HS-27A (cell line): ENCODE measurements around the gene SUN3.
"Not testable (repeated sequence)": the region's sequence is repeated elsewhere in the genome, so short reads cannot be mapped to it uniquely, and the experiment has no call there.

Experiments
- DNase-seq: peaks from one replicate; pipeline ENCODE4 v3.0.0-alpha.2; 2012; ENCODE audit warnings: low read depth, missing footprints

The SUN3 gene

DNA sequence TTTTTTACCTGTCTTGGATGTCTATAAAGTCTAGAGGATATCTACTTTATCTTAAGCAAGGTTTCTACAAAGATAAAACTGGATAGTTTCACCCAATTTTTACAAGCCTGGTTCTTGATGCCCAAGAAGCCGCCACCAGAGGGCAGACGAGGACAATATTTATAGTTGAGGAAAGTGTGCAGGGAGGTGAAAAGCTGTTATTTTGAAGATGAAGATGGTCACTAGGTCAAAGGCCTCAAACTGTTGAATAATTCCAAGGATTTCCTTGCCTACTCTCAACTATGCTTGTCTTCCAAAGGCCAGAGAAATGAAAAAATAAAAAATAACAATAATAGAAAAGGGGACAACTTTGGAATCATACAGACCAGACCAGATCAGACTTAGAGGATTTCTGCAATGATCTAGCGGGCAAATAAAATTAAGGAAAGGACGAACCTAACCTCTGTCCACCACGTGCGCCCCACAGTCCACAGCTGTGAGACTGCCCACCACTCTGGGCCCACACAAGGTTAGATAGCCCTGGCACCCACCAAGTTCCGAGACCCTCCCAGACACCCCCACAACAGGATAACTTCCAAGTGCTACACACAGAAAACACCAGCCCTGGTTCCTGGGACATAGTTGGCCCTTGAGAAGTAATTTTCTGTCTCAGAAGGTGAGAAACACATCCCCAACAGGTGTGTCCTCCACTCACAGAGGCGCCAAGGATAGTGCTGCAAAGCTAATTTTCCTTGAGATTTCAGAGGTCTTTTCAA, 83.5 kb downstream of the SUN3 start:
- DNase-seq = peak; percentile 36

DNA sequence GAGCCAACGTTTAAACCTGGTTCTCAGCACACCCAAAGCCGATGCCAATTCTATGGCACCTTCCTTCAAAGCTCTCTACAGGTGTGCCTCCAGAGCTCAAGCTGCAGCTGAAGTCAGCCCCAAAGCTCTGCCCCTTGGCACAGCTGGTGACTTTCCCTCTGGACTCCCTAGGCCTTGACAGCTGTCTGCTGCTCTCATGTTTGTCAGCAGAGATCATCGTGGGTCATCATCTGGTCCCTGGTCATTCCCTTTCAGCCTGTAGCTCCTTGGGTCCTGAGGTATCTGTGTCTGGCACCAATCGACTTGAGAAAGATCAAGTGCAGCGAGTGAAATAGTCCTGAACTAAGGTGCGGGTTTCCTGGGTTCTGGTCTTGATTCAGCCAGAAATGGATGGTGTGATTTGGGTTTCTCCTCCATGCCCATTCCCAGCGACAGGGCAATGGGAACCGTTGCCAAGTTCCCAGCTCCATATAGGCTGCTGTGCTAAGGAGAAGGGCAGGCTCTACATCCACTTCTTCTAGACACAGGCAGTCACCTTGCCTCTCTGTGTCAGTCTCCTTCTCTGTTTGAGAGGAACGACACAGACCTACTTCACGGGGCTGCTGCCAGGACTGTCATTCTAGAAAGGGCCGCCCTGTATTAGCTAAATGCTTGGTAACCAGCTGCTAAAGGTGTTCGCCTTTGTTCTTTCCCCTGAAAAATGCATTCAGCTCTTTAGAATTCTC, 84.2 kb downstream of the SUN3 start:
- DNase-seq = no peak

DNA sequence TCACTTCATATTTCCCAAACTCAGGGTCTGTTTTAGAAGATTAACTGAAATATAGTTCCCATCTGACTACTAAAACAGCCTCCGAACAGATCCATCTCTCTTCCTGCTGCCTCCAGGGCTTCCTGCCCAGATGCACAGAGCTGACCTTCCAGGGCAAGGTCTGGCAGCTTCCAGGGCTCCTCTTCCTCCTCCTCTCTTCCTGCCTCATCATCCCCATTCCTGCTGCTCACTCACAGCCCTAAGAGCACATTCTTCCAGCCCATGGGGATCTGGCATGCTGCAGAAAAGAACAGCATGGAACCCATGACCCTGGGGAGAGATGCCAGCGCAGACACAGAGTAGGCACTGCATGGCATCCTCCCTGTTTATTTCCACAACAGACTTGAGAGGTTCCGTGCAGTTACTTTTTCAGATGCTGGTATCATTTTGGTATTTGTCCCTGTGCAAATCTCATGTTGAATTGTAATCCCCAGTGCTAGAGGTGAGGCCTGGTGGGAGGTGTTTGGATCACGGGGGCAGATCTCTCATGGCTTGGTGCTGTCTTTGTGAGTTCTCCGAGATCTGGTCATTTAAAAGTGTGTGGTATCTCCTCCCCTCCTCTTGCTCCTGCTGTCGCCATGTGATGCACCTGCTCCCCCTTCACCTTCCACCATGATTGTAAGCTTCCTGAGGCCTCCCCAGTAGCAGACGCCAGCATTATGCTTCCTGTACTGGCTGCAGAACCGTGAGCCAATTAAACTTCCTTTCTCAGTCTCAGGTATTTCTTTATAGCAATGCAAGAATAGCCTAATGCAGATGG, 85.0 kb downstream of the SUN3 start:
- DNase-seq = no peak

DNA sequence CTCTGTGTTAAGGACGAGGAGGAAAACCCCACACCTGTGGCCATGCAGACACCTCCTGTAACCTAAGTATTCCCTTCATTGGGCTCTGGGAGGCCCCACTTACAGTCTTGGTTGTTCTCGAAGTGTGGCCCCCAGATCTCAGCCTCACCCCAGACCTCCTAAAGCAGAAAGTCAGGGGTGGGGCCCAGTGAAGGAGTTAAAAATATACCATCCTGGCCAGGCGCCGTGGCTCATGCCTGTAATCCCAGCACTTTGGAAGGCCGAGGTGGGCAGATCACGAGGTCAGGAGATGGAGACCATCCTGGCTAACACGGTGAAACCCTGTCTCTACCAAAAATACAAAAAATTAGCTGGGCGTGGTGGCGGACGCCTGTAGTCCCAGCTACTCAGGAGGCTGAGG, 86.3 kb downstream of the SUN3 start:
- DNase-seq = not testable (repeated sequence)

DNA sequence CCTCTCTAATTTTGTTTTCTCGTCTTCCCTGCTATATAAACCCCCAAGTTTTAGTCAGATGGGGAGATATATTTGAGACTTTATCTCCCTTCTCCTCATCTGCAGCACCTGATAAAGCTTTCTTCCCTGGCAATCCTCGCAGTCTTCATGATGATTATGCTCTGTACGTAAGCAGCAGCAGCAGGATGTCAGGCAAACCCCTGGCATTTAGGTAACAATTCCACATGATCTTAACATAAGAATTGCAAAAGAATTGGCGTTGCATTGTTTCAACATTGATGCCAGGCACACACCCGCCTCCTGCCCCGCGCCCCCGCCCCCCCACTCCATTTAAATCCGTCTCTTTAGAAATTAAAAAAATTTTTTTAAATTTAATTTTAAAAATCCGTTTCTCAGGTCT, 86.8 kb downstream of the SUN3 start:
- DNase-seq = no peak

DNA sequence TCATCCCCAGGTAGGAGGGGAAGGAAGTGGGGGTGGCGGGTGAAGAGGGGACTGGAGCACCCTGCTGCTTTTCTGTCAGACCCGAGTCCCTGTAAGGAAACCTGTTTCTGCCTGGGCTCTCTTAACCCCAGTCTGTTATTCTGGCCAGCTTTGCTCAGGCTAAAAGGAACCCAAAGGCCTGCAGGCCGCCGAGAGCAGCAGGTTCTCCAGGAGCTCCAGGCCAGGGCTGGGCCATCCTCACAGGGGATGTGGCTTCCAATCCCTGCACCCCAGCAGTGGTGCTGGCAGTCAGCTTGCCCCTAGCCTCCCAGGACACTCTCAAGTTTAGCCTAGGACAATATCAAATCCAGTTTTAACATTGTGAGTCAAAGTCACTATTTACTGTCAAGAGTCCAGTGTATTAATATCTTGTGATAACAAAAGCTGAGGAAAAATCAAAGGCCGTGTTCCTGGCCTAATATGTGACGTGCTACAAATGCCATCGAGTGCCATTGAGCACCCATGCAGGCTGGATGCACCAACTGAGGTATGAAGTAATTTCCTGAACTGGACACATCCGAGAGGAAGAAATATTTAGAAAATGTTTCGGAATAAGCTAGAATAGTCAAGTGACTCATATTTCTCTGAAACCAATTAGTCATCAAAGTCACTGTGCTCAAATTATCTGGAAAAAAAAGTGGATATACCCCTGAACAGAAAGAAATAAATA, 87.6 kb downstream of the SUN3 start:
- DNase-seq = peak; percentile 59

DNA sequence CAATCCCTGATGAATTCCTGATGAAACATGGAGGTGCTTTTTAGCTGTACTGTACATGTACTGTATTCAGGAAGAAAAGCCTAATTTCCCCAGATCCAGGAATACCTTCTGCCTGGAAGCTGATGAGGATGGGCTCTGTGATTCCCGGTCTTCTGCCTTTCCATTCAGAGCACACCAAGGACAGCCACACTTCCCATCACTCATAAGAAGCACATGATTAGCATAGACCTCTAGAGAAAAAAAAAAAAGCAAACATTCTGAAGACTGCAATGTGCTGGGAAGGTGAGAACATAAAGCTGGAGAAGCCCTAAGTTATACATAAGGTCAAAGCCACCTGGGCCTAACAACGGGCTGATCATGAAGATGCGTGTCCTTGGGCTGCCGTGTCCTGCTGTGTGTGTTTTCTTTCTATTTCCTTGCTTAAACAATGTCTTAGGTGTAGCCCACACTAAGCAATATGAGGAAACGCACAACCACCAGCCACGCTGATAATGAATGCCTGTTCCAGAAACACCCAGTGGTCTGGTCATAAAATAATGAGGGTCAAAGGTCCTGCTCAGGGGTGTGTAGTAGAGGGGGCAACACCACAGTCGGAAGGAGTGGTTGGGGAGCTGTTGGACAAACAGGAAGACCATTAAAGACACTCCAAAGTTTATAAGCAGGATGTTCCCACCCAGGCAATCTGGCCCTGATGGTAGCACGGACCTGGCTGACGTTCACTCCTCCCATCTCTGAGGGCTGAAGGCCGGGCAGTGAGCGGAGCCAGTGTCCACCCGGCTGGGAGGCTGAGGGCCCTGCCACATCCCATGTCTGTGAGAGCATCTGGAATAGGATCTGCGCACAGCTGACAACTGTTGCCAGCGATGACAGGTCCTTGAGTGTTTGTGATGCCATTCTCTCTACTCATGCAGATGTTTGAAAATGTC, 88.6 kb downstream of the SUN3 start:
- DNase-seq = no peak

DNA sequence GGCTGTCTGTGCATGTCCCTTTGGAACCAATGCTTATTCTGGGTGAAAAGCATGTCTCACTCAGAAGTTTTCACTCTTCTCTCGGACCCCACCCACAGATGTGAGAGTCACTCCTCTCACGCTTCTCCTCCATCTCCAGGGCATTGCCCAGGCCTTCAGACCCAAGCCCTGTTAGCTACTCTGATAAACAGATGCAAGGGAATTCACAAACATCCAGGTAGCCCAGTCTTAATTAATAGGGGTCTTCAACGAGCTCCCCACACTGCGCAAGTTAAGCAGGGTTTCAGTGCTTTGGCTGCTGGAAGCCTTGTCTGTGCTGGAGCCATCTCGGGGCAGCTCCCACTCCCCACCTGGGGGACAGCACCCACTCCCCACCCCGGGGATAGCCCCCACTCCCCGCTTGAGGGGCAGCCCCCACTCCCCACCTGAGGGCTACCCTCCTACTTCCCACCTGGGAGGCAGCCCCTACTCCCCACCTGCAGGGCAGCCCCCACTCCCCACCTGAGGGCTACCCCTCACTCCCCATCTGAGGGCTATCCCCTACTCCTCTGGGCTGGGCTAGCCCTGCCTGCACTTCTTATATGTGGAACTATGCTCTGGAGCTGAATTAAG, 89.4 kb downstream of the SUN3 start:
- DNase-seq = no peak

DNA sequence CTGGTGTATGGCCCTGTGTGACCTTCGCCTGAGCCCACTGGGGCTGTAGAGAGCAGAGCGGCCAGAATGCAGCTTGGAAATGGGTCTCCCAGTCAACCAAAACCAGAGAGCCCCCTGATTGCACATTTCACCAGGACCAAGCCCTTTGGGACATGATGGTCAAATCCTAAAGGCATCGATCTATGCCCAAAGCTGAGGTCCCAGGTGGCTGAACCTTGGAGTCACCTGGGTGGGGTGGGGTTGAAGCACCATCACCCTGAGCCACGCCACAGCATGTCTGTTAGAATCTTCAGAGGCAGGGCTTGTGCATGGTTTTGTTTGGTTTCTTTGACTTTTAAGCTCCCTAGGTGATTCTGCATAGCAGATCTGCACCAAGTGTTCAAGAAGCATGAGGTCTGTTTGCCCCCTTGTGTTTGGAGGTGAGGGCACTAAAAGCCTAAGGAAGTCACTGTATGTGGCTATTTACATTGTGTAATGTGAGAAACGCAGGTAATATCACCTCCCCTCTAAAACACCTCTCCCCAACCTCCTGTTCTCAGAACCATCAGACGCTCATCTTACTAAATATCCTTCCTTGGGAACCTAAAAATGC, 90.2 kb downstream of the SUN3 start:
- no peak for DNase-seq

DNA sequence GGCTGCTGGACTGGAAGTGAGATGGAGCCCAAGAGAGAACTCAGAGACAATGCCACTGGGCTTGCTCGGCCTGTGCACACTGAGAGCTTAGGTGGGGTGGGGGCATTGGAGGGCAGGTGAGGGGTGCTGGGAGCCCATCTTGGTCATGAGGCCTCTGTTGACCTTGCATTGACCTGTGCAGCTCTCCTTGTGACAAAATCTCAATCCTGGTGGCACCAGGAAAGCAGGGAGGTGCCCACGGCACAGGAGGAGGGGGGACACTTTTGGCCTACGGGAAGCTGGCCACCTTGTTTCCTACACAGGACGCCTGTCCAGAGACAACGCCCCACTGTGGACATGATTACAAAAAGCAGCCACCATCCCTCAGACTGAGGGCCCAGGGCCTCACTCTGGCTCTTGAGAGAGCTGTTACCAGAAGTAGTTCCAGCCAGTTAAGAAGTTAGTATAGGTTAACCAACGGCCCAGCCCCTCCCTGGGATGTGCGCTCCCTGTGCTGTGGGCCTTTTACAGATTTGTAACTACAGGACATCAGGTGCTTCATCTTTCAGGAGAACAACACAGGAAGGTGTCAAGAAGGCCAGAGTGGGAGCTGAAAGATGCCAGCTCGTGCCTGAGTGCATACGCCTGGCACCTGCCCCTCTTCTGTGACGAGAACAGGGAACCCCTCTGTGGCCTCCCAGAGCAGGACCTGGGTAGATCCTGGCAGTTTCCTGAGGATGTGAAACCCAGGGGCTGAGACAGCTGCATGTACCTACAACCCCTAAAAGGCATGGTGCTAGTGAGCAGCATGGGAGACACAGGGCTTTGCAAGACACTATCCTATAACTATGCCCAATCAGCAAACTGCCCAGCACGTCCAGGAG, 91.0 kb downstream of the SUN3 start:
- DNase-seq = no peak
